Stimulated activated CD8-positive, alpha-beta memory T cell treated with anti-CD3 and anti-CD28 coated beads, Interleukin-15, amount 100 ng/mL, for 4 hours (primary cell): Measurements from ENCODE around the gene ASIC2.

Experiments used
- DNase-seq, 2 donors: peaks; one replicate each; pipeline ENCODE4 v3.0.0-alpha.2; 2020; ENCODE audit warnings: low read depth in 2 of 2

Gene ASIC2

GRCh38 chr17:33154869-33155455 is 138.1 kb downstream of the ASIC2 start:
- DNase-seq = no peak

DNA sequence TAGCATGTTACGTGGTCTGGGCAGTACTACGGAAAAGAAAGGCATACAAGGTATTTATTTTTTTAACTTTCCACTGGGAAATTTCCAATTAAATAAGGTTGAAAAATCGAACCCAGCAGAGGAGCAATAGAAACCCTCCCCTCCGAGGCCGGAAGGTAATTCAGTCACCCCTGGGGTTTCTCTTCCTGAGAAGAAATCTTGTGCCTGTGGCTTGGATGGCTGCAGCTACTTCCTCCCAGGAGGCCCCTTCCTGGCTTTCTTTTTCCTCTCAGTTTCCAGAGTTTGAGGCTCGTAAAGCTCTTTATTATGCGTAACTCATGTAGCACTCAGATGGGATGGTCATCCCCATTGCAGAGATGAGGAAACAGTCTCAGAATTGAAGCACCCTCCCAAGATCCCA is 140.3 kb downstream of the ASIC2 start:
- no peak for DNase-seq

DNA sequence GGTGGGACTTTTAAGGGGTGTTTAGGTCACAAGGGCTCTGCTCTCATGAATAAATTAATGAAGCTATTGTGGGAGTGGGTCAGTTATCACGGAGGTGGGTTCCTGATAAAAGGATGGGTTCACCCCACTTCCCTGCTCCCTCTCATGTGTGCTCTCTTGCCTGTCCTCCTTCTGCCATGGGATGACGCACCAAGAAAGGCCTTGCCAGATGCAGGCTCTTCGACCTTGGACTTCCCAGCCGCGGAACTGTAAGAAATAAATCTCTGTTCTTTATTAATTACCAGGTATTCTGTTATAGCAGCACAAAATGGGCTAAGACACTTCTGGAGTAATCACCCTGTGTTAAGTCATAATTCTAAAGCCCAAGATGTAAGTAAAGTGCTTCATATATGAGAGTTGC is 141.5 kb downstream of the ASIC2 start:
- no peak for DNase-seq

DNA sequence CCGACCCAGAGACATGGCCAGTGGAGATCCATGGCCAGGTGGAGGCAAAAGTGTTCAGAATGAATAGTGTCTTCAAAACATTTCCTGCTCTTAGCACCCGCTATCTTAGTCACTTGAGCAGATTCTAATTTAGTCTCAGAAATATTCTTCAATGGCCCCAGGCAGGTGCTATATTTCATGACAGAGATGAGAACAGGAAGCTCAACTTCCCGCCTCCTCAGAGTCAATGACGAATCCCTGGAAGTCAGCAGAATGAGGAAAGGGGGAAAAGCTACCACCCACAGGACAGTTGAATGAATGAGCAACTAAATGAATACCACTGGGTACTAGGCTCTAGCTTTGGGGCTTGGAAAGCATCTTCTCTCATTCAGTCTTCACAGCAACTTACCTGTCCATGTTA is 147.2 kb downstream of the ASIC2 start:
- DNase-seq = no peak

GRCh38 chr17:33144837-33145236 is 148.3 kb downstream of the ASIC2 start:
- DNase-seq = no peak

DNA sequence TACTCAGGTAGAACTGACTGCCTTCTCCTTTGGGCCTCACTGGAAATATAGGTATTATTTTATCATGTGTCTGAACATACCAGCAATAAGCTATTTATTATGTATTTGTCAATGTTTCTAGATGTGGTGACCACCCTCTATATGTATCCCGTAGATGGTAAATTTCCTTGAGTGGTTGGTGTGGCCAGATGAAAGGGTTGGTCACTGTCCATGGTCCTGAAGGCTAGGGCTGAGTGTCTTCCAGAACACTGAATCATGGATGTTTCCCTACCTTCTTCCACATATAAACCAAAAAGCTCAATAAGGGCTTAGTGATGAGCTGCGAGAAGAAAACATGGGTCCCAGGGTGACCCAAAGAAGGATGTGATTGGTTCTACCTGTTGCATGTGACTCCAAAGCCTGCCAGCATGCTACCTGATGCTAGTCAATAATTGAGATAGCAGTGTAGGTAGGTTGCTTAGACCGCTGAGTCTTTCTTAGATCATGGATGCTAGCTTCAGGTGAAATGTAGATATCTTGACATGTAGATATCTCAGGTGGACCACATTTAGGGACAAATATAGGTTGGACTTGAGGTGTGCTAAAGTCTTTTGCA is 150.3 kb downstream of the ASIC2 start:
- DNase-seq = no peak

- no peak for DNase-seq
Measured at GRCh38 chr17:33140413-33141099, 152.5 kb downstream of the ASIC2 start.

- DNase-seq = no peak
Measured at GRCh38 chr17:33138627-33139026, 154.5 kb downstream of the ASIC2 start.

DNA sequence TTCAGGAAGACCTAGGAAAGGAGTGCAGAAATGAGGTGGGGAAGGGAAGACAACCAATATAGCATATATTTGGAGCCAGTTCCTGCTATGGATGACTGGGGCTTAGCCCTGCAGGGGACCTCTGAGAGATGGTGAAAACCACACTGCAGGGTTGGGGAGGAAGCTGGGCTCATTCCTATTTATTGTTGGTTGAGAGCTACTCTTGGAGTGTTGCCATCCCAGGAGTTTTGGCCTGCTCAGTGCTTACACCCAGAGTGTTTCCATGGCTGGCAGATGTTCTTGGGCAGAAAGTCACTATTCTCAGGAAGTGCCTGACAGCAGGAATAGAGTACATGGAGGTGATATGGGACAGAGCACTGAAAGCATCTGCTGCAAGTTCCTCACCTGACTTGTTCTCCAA is 155.7 kb downstream of the ASIC2 start:
- no peak for DNase-seq

DNA sequence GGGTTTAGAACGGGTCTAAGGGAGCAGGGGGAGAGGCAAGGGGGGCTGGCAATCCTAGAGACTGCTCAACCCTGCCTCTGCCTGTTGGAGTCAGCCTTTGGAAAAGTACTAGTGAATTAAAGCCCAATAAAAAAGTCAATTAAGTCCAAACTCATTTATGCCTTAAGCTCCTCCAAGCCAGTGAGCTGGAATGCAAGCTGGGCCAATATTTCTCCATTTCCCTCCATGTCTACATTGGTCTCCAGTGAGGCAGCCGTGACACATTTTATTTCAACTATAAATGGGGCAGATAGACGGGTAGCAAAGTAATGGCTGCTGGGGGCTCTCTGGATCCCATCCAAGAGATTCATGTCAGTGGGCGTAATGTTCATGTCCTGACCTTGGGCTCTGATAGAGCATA is 157.4 kb downstream of the ASIC2 start:
- DNase-seq = no peak

DNA sequence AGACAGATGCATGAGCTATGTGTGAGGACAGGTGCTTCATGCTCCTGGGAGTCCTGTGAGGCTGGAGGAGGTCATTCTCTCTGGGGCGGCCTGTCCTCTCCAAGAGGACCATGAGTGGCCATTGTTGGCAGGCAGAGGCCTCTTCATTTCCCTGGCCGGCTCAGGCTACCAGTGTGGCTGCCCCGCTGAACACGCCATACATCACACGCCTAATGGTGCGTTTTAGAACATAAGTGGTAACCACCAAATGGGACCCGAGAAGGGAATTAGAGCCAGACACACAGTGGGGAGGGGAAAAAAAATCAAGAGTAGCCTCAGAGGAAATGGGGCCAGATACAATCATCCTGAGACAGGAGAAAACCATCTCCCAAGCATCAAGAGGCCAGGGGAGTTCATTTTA is 161.5 kb downstream of the ASIC2 start:
- DNase-seq = no peak

GRCh38 chr17:33127706-33128105 is 165.4 kb downstream of the ASIC2 start:
- DNase-seq = no peak

GRCh38 chr17:33126086-33126485 is 167.0 kb downstream of the ASIC2 start:
- no peak for DNase-seq

- no peak for DNase-seq
Measured at GRCh38 chr17:33125552-33125950, 167.5 kb downstream of the ASIC2 start.

DNA sequence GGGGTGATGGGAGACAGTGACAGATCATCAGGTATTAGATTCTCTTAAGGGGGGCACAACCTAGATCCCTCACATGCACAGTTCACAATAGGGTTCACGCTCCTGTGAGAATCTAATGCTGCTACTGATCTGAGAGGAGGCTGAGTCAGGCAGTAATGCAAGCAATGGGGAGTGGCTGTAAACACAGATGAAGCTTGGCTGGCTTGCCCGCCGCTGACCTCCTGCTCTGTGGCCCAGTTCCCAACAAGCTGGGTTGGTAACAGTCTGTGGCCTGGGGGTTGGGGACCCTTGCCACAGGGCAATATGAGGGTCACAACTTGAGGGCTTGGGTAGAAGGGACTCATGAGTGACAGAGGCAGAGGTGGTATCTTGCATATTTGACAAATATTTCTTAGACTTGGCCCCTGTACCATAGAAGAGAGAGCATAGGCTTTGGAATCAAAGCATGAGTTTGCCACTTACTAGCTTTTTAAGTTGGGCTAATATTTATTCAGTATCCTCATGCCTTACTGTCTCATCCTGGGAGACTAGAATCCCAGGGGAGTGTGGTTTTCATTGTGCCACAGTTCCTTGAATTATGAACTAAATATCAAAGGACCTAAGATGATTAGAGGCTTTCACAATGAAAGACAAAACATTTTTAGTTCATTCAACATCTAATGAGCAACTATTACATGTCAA is 168.1 kb downstream of the ASIC2 start:
- no peak for DNase-seq

- no peak for DNase-seq
Measured at GRCh38 chr17:33124185-33124584, 168.9 kb downstream of the ASIC2 start.

- DNase-seq = no peak
Measured at GRCh38 chr17:33121756-33122155, 171.3 kb downstream of the ASIC2 start.

DNA sequence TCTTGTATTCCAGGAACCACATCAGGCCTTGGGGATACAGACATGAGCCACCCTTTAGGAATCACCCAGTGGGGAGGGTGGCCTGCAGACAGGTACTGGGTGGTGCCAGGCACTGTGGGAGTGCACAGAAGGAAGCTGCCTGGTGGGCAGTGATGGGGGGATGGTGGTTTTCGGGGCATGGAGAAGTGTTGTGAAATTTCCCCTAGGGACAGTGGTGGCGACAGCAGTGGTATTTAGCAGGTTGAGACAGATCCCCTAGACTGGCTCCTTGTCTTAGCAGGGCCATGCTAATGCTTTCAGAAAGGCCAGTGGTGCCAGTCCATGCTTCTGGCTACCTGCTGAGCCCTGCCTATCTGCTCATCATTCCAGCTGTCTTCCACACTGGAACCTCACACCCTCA is 171.8 kb downstream of the ASIC2 start:
- no peak for DNase-seq

DNA sequence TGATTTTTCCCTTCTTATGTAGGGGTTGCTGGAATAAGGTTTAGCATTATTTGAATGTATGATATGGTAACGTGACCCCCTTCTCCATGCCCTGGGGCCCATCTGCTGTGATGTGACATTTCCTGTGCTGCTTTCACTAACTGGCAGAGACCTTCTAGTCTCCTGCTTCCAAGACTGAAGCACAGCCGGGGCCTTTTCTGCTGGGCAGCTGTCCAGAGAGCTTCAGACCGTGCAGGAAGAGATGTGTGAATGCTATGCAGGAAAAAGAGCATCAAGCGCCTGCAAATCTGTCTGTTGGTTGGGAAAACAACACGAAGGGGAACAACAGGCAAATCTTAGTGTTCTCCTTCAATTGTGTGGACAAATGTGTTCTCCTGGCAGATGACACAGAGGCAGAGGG is 173.0 kb downstream of the ASIC2 start:
- DNase-seq = no peak

GRCh38 chr17:33118391-33119075 is 174.6 kb downstream of the ASIC2 start:
- DNase-seq = no peak

DNA sequence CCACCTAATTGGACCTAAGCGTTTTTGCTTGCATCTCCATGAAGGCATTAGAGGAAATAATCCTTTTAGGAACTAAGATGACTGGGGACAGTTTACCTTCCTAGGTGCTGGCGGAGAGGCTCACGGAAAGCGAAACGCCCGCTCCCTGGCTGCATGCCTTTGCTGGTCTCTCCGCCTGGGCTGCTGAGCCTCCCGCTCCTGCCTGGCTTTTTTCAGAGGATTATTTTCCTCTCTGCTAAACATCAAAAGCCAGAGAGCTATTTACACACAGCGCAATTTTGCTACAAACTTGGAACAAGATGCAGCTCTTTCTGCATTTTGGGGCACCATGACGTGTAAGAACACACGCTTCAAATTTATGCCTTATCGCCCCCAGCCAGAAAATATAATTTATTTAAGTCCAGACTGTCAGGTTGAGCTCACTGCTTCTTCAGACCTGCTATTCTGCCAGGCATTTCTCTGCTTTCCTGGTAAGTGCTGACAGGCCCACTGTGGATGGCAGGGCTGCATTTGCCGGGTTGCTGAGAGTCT is 177.0 kb downstream of the ASIC2 start:
- no peak for DNase-seq

GRCh38 chr17:33115366-33115765 is 177.7 kb downstream of the ASIC2 start:
- DNase-seq = no peak
